HG02763 (cell line): ENCODE results near the gene CENPW.

ENCODE experiments used
- ATAC-seq: cut with Tn5 transposase; IDR thresholded peaks from one replicate; pipeline ENCODE4 v1.9.1; 2021; ENCODE audit warnings: mild to moderate bottlenecking, moderate library complexity; ENCODE audit not compliant: unreplicated experiment

CENPW gene

GRCh38 chr6:126372626-126373025 lies 32.7 kb downstream of the CENPW start:
- ATAC-seq, result no peak

DNA sequence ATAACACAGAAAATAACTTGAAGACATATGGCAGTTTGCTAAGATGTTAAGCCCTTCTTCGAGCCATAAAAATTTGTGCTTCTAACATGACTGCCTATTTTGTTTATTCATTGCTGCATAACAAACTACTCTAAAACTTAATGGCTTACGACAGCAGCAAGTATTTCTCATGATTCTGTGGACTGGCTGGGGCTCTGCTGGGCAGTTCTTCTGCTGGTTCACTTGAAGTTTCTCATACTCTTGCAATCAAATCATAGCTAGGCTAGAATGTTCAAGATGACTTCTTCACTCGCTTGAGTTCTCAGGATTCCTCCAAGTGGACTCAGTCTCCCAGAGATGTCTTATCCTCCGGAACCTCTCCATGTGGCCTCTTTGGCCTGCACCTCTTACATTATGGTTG lies 33.4 kb downstream of the CENPW start:
- ATAC-seq, result no peak

GRCh38 chr6:126374372-126374771 lies 34.5 kb downstream of the CENPW start:
- ATAC-seq, result no peak

DNA sequence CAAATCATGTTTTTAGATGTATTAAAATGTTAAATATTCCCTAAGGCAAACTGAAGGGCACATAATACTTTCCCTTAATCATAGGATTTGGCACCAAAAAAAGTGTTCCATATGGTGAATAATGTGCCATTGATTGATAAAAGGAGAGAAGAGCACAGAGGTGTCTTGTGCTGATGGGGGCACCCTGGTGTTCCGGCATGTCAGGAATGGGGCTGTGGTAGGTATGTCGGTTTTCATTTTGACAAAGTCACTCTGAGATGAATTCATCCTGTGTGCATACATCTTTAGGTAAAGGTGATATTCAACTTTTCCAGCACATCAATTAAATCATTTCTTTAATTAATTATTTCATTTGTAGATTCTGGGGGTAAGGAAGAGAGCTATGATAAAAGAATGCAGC lies 36.8 kb downstream of the CENPW start:
- ATAC-seq, result no peak

DNA sequence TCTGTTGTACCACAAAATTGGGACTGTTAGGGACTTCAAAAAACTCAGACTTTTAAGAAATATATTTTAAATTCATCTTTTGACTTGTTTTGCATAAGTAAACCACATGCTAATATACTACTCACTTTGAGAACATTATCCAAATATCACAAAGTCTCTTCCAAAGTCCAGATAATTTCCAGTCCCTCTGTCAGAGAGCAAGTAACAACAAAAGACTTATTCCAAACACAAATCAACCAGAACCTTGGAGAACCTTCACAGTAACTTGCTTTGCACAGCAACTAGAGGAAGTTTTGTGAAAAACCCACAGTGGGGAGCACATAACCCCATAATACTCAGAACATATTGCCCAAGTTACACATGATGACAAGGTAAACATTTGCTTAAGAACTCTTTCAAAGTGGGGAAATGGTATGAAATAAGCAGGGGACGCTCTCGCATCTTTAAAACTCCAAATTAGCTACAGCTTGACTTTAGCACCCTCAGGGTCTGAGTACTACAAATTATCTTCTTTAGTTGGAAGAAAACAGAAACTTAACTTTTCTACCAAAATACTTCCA lies 37.8 kb downstream of the CENPW start:
- no peak for ATAC-seq

DNA sequence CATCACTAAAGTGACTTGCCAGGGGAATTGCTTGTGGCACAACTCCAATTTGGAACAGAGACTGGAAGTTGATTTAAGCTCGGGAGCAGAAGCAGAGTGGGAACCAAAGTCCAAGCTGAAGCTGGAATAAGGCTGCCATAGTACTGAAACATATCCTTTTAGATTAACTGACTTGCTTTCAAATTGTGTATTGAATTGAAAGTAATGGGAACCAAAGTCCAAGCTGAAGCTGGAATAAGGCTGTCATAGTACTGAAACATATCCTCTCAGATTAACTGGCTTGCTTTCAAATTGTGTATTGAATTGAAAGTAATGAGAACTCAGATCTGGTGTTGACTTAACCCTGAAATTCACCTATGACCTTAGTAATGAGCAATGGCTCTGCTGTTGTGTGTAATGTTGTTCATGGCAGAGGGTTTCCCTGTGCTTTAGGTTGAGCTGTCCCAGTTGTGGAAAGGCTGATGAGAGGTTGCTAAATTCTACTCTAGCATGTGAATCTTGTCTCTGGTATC lies 40.2 kb downstream of the CENPW start:
- ATAC-seq, result no peak

DNA sequence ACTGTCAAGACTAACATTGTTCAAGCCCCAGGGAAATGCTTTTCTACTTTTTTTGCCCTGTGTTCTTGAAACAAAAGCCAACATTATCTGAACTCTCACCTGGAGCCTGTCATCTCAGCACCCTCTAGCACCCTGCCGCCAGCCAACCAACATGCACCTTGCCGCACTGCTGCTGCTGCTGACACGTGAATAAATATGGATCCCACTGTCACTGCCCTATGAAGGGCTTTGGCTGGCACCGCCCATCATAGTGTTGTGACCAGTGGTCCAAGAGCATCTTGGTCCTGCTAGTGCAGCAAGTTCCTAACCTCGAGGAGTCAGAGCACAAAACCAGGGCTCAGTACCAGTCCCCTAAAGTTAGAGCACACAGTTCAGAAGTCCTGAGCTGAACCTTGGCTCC lies 41.6 kb downstream of the CENPW start:
- no peak for ATAC-seq

DNA sequence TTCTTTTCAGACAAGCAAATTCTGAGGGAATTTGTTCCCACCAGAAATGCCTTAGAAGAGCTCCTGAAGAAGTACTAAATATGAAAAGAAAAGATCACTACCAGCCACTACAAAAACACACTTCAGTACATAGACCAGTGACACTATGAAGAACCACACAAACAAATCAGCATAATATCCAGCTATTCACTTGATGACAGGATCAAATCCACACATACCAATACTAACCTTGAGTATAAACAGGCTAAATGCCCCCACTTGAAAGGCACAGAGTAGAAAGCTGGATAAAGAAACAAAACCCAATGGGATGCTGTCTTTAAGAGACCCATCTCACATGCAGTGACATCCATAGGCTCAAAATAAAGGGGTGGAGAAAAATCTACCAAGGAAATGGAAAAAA lies 43.3 kb downstream of the CENPW start:
- no peak for ATAC-seq

GRCh38 chr6:126385536-126385935 lies 45.6 kb downstream of the CENPW start:
- ATAC-seq, result no peak

- no peak for ATAC-seq
These were observed 48.2 kb downstream of the CENPW start for GRCh38 chr6:126388104-126388598.

DNA sequence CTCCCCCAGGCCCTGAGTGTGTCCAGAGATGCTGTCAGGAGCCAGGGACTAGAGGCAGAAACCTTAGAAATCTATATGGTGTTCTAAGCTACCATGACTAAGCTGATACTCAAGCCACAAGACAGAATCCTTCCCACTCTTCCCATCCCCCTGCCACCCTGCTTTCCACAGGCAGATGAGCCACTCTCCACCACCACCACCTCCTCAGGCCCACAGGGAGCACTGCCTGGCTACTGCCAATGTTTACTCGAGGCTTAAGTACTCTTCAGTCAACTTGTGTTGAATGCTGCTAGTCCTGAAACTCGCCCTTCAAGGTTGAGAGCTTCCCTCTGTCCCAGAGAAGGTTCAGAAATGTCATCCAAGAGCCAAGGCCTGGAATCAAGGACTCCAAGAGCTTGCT lies 56.2 kb downstream of the CENPW start:
- no peak for ATAC-seq
